ENCODE results near the gene FYB2. TPM values are rescaled to one million over a fixed set of nuclear protein-coding genes. Genes with fewer than 3 reads are reported as not detected.

FYB2 gene
- total RNA-seq, 1 donor, result not detected

DNA sequence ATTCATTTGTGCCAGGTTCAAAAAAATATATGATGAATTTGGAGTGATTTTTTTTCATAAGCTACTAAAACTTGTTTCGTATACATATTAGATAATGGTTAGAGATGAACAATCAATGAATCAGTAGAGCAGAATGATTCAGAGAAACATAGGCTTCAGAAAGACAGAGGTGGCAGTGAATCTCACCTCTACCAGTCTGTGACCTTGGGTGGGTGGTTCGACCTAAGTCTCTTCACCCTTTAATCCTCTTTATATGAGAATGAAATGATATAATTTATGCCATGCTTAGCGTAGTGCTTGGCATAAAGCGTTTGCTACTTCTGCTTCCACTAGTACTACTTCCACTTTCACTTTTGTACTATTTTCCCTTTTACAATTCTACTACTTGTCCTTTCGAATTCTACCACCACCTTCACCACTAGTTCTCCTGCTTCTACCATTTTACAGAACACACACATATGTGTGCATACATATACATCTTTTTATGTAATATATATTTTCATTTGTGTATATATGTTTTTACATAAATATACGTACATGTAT is 45.1 kb downstream of the FYB2 start:
- no peak overlapping the region for H3K4me3 ChIP-seq (ENCODE audit: low read depth, low read length)
- TF ChIP-seq, protein P1, sequence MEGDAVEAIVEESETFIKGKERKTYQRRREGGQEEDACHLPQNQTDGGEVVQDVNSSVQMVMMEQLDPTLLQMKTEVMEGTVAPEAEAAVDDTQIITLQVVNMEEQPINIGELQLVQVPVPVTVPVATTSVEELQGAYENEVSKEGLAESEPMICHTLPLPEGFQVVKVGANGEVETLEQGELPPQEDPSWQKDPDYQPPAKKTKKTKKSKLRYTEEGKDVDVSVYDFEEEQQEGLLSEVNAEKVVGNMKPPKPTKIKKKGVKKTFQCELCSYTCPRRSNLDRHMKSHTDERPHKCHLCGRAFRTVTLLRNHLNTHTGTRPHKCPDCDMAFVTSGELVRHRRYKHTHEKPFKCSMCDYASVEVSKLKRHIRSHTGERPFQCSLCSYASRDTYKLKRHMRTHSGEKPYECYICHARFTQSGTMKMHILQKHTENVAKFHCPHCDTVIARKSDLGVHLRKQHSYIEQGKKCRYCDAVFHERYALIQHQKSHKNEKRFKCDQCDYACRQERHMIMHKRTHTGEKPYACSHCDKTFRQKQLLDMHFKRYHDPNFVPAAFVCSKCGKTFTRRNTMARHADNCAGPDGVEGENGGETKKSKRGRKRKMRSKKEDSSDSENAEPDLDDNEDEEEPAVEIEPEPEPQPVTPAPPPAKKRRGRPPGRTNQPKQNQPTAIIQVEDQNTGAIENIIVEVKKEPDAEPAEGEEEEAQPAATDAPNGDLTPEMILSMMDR (IDR thresholded peaks at IDR 0.05; ENCODE audit: insufficient read depth, low read length), result no peak
- no peak for DNase-seq (ENCODE audit: low read depth)

DNA sequence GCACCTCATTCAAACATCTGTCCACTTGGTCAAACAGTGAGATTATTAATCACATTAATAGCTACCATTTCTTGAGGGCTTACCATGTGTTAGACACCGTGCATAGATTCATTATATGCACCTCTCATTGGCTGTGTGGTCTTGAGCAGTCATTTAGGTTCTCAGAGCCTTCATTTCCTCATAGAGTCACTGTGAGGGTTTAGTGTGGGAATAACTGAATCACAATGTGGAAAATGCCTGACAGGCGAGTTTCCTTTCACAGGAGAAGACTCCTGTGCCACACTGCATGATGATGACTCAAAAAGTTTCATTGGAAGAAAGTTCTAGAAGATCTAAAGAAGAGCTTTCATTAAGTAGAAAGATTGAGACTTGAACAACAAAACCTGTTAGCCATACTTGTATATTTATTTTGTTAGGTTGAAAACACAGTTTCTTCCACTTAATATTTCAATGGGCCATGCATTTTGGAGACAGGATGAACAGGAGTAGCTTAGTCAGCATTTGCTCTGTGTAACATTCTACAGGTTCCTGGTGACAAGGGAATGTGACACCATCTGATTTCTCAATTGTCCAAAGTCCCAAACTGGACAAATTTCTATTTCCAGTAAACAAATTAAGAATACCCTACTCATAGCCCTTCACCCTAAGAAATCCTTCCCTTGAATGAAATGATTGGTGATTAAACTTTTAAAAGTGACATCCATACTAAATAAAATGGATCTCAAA is 45.7 kb downstream of the FYB2 start:
- no peak overlapping the region for H3K4me3 ChIP-seq (ENCODE audit: low read depth, low read length)
- DNase-seq (ENCODE audit: low read depth), result no peak
- TF ChIP-seq, protein P1 (IDR thresholded peaks at IDR 0.05; ENCODE audit: insufficient read depth, low read length), result no peak

DNA sequence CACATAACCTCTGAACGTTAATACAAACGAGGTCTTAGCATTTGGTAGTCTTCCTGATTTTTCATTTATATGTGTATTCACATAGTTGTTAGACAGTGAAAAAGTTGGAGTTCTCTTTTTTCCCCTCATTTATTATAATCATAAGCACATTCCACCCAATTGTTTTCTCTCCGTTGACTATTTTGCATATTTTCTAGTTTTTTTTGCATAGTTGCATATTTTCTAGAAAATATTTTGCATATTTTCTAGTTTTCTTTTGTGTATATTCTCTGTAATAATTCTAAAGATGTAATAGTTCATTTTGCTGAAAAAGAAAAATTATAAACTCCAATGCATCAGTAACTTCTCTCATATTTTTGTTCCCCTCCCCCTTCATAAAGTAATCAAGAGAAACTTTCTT is 47.5 kb downstream of the FYB2 start:
- DNase-seq (ENCODE audit: low read depth), result no peak
- TF ChIP-seq, protein P1 (IDR thresholded peaks at IDR 0.05; ENCODE audit: insufficient read depth, low read length), result no peak
- H3K4me3 ChIP-seq (ENCODE audit: low read depth, low read length), result no peak overlapping the region

DNA sequence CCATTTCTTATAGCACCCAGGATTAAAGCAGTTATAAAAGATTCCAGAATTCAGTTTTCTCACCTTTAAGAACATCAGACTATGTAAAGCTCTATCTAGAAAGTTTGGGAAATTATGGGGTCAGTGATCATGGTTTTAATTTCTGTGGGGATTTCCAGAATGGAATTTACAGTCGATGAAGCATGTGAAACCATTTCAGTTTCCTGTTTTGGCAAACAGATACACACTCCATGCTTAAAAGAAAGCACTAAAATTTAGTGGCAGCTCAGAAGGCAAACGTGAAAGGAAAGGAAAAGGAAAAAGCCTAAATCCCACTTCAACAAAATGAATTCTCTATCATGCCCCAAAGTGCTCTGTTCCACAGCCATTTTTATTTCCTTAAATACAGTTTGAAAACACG is 60.4 kb downstream of the FYB2 start:
- no peak overlapping the region for H3K4me3 ChIP-seq (ENCODE audit: low read depth, low read length)
- no peak for DNase-seq (ENCODE audit: low read depth)
- TF ChIP-seq, protein P1 (IDR thresholded peaks at IDR 0.05; ENCODE audit: insufficient read depth, low read length), result no peak

DNA sequence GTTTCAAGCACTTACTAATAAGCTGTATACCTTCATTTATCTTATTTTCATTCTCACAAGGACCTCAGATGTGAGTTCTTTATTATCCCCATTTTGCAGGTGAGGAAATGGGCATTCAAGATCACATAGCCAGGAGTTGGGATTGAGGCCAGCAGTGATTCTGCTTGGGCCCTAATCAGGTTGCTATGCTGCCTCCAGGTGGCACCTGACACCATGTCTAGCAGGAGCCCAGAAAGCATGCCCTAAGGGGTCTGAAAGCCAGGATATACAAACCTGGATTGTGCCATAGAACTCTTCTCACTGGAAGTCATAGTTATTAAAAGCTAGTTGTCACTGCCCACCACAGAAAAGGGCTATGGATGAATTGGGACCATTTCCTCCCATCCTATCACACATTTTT is 61.1 kb downstream of the FYB2 start:
- no peak for DNase-seq (ENCODE audit: low read depth)
- no peak overlapping the region for H3K4me3 ChIP-seq (ENCODE audit: low read depth, low read length)
- TF ChIP-seq, protein P1 (IDR thresholded peaks at IDR 0.05; ENCODE audit: insufficient read depth, low read length), result no peak

DNA sequence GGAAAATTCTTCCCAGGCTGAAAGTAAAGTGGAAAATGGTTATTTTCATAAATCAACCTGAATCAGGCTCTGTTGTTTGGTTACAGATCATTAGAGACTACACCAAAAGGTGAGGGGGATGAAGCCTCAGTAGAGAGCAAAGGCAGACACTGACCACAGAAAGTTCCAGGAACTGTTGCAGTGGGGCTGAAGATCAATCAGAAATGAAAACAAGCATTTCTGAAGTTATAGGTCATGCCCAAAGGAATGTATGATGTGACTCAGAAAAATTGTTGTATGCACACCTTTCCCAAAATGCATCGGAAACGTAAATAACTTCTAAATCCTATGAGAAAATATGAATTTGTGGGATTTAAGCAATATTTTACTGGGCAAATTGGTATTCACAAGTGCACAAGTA is 63.3 kb downstream of the FYB2 start:
- no peak overlapping the region for H3K4me3 ChIP-seq (ENCODE audit: low read depth, low read length)
- TF ChIP-seq, protein P1 (IDR thresholded peaks at IDR 0.05; ENCODE audit: insufficient read depth, low read length), result no peak
- no peak for DNase-seq (ENCODE audit: low read depth)
